ENCODE measurements around the gene SOAT1. TPM values are rescaled to one million over a fixed set of nuclear protein-coding genes. Genes with fewer than 3 reads are reported as not detected.

Gene SOAT1
- total and polyA plus RNA-seq, 2 donors (not counting 1 experiment from before 2014, with no cell fraction given) = 3.1 to 25.1 TPM

DNA sequence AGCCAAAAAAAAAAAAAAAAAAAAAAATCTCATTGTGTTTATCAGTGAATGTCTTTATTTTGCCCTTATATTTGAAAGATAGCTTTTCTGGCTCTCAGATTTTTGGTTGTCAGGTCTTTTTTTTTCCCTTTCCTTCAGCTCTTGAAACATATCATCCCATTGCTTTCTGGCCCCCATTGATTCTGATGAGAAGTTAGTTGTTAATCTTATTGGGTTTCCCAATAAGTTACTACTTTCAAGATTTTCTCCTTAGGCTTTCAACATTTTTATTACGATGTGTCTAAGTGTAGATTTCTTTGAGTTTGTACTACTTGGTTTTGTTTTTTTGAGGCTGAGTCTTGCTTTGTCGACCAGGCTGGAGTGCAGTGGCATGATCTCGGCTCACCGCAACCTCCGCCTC, 14.7 kb upstream of the SOAT1 start:
- Histone ChIP-seq H3K27ac (ENCODE audit: low read length in 2 of 2) (no peak overlapping the region), H2AFZ (ENCODE audit: insufficient read depth, low read depth, low read length, poor library complexity, severe bottlenecking) (no peak overlapping the region), H3K4me2 (replicated peaks; ENCODE audit: low read depth, low read length, poor library complexity, severe bottlenecking) (no peak overlapping the region), H3K4me3 (ENCODE audit: control extremely low read depth in 1 of 5, extremely low read depth in 1 of 5, insufficient read depth in 1 of 5, low read depth in 2 of 5, low read length in 4 of 5) (no peak overlapping the region), H3K4me1 (ENCODE audit: control insufficient read depth in 2 of 2, insufficient read depth in 2 of 2, low read length in 2 of 2) (no peaks in the 10 kb centered on the region), H3K9me3 (ENCODE audit: control extremely low read depth in 1 of 3, control insufficient read depth in 2 of 3, insufficient read depth in 1 of 3, low read length in 2 of 3) (peaks cover 0 to 12% (median 10%) of the 10 kb centered on the region in 3 donors), H3K27me3 (replicated peaks in 1 of 4; ENCODE audit: control extremely low read depth in 1 of 4, control insufficient read depth in 3 of 4, insufficient read depth in 4 of 4, low read length in 3 of 4) (no peaks in the 10 kb centered on the region), H3K36me3 (replicated peaks in 1 of 2; ENCODE audit: control extremely low read depth in 1 of 2, control insufficient read depth in 1 of 2, extremely low read depth in 1 of 2, insufficient read depth in 2 of 2, low read length in 1 of 2) (no peaks in the 10 kb centered on the region), H4K20me1 (ENCODE audit: control insufficient read depth, insufficient read depth, low read length, poor library complexity, severe bottlenecking) (no peaks in the 10 kb centered on the region), H3K9ac (ENCODE audit: low read length) (no peak overlapping the region), H3K79me2 (ENCODE audit: control insufficient read depth, insufficient read depth, low read length) (no peaks in the 10 kb centered on the region)
- Mint-ChIP-seq H3K27me3 (peaks cover 7% of the 10 kb centered on the region), H3K27ac (no peak overlapping the region), H3K4me1 (no peaks in the 10 kb centered on the region), H3K4me3 (no peak overlapping the region), H3K9me3 (ENCODE audit: insufficient read depth) (peaks cover 5% of the 10 kb centered on the region)
- DNase-seq (no peak), ATAC-seq (ENCODE audit: low read depth) (no peak)
- intact Hi-C loops (cut with micrococcal nuclease) = no loop called here
- 98% methylated on average over 4 of the region's 5 CpGs for WGBS (ENCODE audit: insufficient coverage)
- ChIA-PET CTCF (interaction anchor here (0.7 kb wide), 1 partner anchor 76 kb away, joined by 5 read pairs; no protein-coding TSS in a partner anchor), POLR2A (no interaction called here)
- TF ChIP-seq, protein P1, sequence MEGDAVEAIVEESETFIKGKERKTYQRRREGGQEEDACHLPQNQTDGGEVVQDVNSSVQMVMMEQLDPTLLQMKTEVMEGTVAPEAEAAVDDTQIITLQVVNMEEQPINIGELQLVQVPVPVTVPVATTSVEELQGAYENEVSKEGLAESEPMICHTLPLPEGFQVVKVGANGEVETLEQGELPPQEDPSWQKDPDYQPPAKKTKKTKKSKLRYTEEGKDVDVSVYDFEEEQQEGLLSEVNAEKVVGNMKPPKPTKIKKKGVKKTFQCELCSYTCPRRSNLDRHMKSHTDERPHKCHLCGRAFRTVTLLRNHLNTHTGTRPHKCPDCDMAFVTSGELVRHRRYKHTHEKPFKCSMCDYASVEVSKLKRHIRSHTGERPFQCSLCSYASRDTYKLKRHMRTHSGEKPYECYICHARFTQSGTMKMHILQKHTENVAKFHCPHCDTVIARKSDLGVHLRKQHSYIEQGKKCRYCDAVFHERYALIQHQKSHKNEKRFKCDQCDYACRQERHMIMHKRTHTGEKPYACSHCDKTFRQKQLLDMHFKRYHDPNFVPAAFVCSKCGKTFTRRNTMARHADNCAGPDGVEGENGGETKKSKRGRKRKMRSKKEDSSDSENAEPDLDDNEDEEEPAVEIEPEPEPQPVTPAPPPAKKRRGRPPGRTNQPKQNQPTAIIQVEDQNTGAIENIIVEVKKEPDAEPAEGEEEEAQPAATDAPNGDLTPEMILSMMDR (IDR thresholded peaks at IDR 0.05) = no peak
- no peak for TF ChIP-seq EZH2 (IDR thresholded peaks at IDR 0.05; ENCODE audit: borderline replicate concordance, insufficient read depth, low read depth, low read length, poor library complexity, severe bottlenecking)

DNA sequence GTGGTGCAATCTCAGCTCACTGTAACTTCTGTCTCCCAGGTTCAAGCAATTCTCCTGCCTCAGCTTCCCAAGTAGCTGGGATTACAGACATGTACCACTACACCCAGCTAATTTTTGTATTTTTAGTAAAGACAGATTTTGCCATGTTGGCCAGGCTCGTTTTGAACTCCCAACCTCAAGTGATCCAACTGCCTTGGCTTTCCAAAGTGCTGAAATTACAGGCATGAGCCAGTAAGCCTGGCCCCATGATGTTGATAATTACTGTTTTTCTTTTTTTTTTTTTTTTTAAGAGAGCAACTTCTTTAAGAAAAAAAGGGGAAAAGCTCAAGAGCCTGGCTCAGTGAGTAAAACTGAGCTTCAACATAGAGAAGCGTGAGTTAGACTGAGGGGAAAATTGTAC, 9.6 kb upstream of the SOAT1 start:
- WGBS (ENCODE audit: insufficient coverage) = no CpG with 5 or more reads among the region's 2 CpGs
- H3K79me2 ChIP-seq (ENCODE audit: control insufficient read depth, insufficient read depth, low read length) = no peaks in the 10 kb centered on the region
- H3K9ac ChIP-seq (ENCODE audit: low read length) = no peak overlapping the region
- no peaks in the 10 kb centered on the region for H3K27me3 ChIP-seq (replicated peaks in 1 of 4; ENCODE audit: control extremely low read depth in 1 of 4, control insufficient read depth in 3 of 4, insufficient read depth in 4 of 4, low read length in 3 of 4)
- no peak for ATAC-seq (ENCODE audit: low read depth)
- H3K4me2 ChIP-seq (replicated peaks; ENCODE audit: low read depth, low read length, poor library complexity, severe bottlenecking) = no peak overlapping the region
- Mint-ChIP-seq H3K4me1 (no peaks in the 10 kb centered on the region), H3K27ac (no peak overlapping the region), H3K27me3 (peaks cover 7% of the 10 kb centered on the region), H3K9me3 (ENCODE audit: insufficient read depth) (peaks cover 5% of the 10 kb centered on the region), H3K4me3 (no peak overlapping the region)
- no peak overlapping the region for H3K4me3 ChIP-seq (ENCODE audit: control extremely low read depth in 1 of 5, extremely low read depth in 1 of 5, insufficient read depth in 1 of 5, low read depth in 2 of 5, low read length in 4 of 5)
- H4K20me1 ChIP-seq (ENCODE audit: control insufficient read depth, insufficient read depth, low read length, poor library complexity, severe bottlenecking) = no peaks in the 10 kb centered on the region
- no peak overlapping the region for H3K27ac ChIP-seq (ENCODE audit: low read length in 2 of 2)
- POLR2A ChIA-PET = interaction anchor here (0.7 kb wide), 1 partner anchor 780 kb away, joined by 5 read pairs; no protein-coding TSS in a partner anchor
- intact Hi-C loops (cut with micrococcal nuclease) = no loop called here
- CTCF ChIA-PET = no interaction called here
- H3K9me3 ChIP-seq (ENCODE audit: control extremely low read depth in 1 of 3, control insufficient read depth in 2 of 3, insufficient read depth in 1 of 3, low read length in 2 of 3) = peaks cover 0 to 11% (median 7%) of the 10 kb centered on the region in 3 donors
- TF ChIP-seq, protein P1 (IDR thresholded peaks at IDR 0.05) = no peak
- no peak for TF ChIP-seq EZH2 (IDR thresholded peaks at IDR 0.05; ENCODE audit: borderline replicate concordance, insufficient read depth, low read depth, low read length, poor library complexity, severe bottlenecking)
- no peak overlapping the region for H2AFZ ChIP-seq (ENCODE audit: insufficient read depth, low read depth, low read length, poor library complexity, severe bottlenecking)
- H3K36me3 ChIP-seq (replicated peaks in 1 of 2; ENCODE audit: control extremely low read depth in 1 of 2, control insufficient read depth in 1 of 2, extremely low read depth in 1 of 2, insufficient read depth in 2 of 2, low read length in 1 of 2) = no peaks in the 10 kb centered on the region
- DNase-seq = no peak
- H3K4me1 ChIP-seq (ENCODE audit: control insufficient read depth in 2 of 2, insufficient read depth in 2 of 2, low read length in 2 of 2) = no peaks in the 10 kb centered on the region

All from B cell (primary cell).